Measurements from ENCODE around the gene TRMT61B. TPM values are rescaled to one million over a fixed set of nuclear protein-coding genes. Genes with fewer than 3 reads are reported as not detected.

Gene TRMT61B
- polyA plus RNA-seq, 3 donors, result 27.3 to 30.1 (median 27.7) TPM

DNA sequence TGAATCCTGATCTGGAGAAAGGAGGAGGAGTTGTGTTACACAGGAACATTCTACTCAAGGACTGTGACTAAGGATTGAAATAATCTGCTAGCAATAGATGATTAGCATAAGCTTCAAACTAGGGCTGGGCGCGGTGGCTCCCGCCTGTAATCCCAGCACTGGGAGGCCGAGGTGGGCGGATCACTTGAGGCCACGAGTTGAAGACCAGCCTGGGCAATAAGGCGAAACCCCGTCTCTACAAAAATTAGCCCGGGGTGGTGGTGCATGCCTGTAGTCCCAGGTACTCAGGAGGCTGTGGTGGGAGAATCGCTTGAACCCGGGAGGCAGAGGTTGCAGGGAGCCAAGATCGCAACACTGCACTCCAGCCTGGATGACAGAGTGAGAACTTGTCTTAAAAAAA, 1.5 kb downstream of the TRMT61B start:
- DNase-seq (ENCODE audit: low read depth in 3 of 3, low spot score in 2 of 3), result no peak

DNA sequence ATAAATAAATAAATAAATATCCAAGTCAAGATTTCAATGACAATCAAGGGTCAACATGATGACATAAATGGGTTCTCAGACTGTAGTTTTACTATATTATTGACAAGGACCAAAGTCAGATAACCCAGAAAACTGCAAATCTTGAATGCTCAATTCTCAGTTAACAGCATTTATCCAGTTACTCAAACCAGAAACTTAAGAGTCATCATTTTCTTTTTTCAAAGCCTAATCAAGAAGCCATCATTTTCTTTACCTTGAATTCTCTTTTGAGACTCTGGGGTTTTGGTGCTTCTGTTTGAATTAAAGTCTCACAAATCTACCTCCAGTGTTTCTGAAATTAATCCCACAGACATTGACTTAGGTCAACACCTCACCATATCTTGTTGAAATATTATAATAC, 14.1 kb downstream of the TRMT61B start:
- no peak for DNase-seq (ENCODE audit: low read depth in 3 of 3, low spot score in 2 of 3)

DNA sequence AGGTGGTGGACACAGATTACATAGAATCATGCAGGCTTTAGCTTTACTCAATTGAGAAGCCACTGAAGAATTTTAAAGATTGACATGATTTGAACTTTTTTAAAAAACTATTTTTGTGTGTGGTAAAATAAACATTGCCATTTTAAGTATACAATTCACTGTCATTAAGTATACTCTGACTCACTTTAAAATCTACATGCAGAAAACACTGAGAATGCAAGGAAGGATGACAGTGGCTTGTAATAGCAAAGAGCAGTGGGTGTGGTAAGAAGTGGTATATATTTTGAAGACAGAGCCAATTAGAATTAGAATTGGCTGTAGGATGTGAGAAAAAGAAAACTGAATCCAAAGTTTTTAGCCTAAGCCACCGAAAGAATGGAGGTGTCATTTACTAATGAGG, 14.9 kb downstream of the TRMT61B start:
- no peak for DNase-seq (ENCODE audit: low read depth in 3 of 3, low spot score in 2 of 3)

DNA sequence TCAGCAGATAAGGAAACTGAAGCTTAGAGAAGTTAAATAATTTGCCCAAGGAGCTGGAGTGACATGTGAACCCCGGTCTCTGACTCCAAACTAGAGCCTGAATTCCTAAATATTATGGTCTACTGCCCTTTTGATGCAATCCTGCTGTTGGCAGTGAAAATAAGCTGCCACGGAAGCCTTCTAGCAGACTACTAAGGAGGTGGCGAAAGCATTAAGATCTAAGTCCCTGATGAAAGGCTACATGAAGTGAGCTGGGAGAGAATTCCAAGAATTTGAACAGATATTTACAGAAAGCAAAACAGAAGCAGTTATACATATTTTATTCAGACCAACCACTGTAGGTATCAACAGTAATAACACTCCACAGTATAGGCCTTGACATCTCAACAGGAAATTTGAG, 28.1 kb downstream of the TRMT61B start:
- no peak for DNase-seq (ENCODE audit: low read depth in 3 of 3, low spot score in 2 of 3)

DNA sequence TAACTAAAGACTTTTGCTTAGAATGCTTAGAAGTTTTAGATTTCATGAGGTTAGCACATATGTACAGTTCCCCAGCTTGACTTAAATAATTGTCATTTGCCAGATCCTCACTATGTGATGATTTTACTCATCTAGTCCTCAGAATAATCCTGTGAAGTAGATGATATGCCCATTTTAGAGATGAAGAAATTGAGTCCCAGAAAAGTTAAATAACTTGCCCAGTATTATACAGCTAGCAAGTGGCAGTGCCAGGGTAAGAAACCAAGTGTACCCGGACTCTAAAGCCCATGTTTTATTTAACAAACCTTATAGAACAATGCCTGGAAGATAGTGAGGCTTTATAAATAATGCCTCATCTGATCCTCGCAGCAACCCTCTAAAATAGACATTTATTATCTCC, 31.1 kb downstream of the TRMT61B start:
- no peak for DNase-seq (ENCODE audit: low read depth in 3 of 3, low spot score in 2 of 3)

DNA sequence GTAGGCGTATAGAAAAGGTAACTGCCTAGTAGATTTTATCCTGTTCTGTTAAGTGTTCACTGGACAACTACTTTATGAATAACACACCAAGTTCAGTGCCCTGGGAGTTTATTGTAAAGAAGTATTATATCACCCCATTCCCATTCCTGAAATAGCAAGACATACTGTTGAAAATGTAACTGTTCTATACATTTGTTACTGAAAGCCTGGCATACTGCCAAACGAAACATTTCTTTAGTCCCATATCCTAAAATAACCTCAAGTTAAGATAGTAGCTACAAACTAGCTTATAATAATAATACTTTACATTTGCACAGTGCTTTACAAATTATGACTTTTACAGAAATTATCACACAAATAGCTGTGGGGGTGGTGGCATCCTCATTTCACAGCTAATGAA, 34.3 kb downstream of the TRMT61B start:
- no peak for DNase-seq (ENCODE audit: low read depth in 3 of 3, low spot score in 2 of 3)

DNA sequence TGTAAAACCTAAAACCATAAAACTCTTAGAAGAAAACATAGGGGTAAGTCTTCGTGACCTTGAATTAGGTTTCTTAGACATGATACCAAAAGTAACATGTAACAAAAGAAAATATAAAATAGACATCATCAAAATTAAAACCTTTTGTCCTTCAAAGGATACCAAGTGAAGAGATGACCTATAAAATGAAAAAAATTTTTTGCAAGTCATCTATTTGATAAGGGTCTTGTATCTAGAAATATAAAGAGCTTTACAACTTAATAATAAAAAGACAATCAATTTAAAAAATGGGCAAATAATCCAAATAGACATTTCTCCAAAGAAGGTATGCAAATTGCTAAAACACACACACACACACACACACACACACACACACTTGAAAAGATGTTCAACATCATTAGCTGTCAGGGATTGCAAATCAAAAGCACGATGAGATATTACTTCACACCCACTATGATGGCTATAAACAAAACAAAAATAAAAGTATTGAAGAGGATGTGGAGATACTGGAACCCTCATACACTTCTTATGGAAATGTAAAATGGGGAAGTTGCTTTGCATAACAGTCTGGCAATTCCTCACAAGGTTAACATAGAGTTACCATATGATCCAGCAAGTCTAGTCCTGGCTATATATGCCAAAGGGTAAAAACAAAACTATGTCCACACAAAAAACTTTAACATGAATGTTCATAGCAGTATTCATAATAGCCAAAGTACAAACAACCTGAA, 36.2 kb downstream of the TRMT61B start:
- DNase-seq (ENCODE audit: low read depth in 3 of 3, low spot score in 2 of 3), result no peak

DNA sequence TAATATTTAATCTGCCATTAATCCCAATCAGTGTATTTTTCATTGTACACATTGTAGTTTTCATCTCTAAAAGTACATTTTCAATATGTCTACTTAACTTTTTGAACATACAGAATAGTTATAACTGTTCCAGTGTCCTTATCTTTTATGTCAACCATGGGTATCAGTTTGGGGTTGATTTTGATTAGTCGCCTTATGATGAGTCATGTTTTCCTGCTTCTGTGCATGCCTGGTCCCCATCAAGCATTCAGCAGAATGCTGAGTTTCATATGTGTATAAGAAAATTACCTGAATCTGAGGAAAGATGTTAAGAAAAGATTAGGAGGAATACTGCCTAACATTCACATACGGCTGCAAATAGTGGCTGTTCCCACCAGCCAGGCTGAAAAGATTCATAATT, 41.7 kb downstream of the TRMT61B start:
- DNase-seq (ENCODE audit: low read depth in 3 of 3, low spot score in 2 of 3), result no peak

DNA sequence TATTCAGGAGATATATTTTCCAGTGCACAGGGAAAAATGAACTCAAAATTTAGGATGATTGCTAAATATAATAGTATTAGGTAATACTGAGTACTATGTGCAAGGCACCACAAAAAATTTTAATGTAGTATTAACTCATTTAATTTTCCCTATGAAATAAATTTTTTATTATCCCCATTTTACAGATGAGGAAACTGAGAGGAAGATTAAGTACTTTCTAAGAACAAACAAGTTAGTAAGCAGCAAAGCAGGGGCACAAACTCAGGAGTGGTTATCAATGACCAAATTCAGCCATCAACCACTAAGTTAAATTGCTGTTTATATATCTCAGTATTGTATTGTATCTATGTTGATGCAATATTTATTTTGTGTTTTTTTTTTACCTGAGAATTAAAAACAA, 45.2 kb downstream of the TRMT61B start:
- DNase-seq (ENCODE audit: low read depth in 3 of 3, low spot score in 2 of 3), result no peak

DNA sequence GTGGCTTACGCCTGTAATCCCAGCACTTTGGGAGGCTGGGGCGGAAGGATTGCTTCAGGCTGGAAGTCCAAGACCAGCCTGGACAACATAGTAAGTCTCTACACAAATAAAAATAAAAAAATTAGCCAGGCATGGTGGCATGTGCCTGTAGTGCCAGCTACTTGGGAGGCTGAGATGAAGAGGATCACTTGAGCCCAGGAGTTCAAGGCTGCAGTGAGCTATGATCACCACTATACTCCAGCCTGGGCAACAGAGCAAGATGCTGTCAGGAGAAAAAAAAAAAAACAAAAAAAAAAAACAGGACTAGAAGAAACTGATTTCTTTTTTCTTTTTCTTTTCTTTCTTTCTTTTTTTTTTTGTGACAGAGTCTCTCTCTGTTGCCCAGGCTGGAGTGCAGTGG, 45.9 kb downstream of the TRMT61B start:
- no peak for DNase-seq (ENCODE audit: low read depth in 3 of 3, low spot score in 2 of 3)

DNA sequence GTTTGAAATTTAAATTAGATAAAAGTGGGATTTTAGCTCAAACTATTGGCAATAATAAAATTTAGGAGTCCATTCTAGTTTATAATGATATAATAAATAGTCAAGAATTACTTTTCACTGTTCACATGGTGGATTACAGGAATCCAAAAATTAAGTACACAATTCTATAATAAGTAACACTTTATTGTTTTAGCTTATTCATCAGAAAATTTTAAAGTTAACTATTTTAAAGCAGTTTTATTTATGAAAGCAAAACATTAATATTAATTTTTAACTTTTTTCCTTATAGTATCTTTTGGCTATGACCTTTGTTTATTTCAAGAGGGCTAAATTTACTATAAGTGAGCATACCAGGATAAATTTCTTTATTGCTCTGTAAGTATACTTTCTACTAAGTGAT, 48.1 kb downstream of the TRMT61B start:
- DNase-seq (ENCODE audit: low read depth in 3 of 3, low spot score in 2 of 3), result no peak

DNA sequence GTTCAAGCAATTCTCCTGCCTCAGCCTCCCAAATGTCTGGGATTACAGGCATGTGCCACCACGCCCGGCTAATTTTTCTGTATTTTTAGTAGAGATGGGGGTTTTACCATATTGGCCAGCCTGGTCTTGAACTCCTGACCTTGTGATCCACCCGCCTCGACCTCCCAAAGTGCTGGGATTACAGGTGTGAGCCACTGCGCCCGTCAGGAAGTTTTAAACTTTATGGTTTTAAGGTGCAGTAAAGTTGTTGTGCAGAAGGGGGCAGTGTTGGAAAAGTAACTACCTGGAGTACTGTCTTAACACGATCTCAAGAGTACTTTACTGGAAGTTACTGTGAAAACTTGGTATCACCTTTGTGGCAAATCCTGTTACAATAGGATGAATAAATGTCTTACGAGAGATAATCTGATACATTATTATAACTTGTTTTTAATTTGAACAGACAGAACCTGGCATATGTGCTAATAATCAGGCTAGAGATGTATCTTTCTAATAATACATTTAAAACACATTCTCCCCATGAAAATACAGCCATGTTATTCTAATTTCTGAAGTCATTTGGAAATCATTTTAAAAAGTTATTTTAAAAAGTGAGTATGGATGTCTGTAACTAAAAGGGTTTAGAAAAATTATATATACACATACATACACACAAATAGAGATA, 48.7 kb downstream of the TRMT61B start:
- DNase-seq (ENCODE audit: low read depth in 3 of 3, low spot score in 2 of 3), result peak; percentile 38 to 43 (median 39)

DNA sequence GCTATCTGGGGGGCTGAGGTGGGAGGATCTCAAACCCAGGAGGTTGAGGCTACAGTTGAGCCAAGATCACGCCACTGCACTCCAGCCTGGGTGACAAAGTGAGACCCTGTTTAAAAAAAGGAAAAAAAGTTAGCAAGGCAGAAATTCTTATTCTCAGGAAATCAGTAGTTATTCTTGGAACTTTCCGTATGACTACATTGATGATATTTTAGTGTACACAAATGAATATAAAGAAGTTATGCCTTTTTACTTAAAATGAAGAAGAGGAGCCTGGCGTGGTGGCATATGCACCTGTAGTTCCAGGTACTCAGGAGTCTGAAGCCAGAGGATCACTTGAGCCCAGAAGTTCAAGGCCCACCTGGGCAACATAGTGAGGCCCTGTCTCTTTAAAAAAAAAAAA, 52.1 kb downstream of the TRMT61B start:
- no peak for DNase-seq (ENCODE audit: low read depth in 3 of 3, low spot score in 2 of 3)

DNA sequence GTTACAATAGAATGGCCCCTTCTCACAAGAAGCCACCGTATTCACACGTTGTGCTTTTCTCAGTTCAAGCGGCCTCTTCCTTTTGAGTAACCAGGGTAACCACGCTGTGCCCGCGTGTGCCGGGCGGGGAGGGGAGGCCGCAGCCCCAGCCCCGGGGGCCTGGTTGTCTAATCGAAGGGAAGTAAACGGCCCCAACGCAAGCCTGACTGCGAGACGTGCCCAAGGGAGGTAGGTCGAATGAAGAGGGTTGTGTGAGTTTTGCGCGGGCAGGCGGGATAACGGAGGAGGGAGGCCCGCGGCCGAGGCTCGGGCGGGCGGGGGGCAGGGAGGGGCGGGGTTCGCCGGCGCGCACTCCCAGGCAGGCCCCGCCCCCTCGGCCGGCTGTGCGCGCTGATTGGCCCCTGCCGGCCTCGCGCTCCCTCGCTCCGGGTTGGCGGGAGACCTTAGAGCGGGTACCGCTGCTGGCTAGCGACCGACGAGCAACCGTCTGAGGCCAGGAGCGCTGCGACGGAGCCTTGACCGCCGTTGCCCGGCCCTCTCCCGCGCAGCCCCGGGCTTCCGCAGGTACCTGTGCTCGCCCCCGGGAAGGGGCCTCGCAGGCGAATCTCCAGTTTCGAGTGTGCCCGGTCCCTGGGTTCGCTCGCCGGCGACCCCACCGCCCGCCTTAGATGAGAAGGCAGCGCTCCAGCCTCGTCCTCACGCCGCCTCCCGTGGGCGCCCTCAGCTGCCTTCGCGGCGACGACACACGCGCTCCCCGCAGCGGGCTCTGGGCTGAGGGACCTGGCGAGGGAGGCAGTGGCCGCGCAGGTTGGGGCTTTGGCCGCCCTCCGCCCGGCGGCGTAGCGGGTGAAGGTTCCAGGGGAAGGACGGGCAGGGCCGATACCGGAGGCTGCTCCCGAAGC, 59.5 kb downstream of the TRMT61B start, which contains the start of gene SPDYA:
TSS of gene SPDYA (plus strand) at position 451 of the 902 bp plus-strand sequence. CDS start 5,181 bp downstream, outside the sequence.
- peak; percentile 8 to 36 (median 35) for DNase-seq (ENCODE audit: low read depth in 3 of 3, low spot score in 2 of 3)

DNA sequence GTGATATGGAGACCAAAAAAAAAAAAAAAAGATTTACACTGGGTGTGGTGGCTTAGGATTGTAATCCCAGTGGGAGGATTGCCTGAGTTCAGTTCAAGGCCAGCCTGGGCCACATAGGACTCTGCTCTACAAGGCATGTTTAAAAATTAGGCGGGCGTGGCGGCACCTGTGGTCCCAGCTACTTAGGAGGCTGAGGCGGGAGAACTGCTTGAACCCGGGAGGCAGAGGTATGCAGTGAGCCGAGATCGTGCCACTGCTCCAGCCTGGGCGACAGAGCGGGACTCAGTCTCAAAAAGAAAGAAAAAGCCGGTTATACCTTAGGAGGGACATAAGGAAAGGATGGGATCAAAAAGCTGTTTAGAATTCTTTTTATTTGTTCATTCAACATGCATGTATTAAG, 60.2 kb downstream of the TRMT61B start:
- DNase-seq (ENCODE audit: low read depth in 3 of 3, low spot score in 2 of 3), result no peak

DNA sequence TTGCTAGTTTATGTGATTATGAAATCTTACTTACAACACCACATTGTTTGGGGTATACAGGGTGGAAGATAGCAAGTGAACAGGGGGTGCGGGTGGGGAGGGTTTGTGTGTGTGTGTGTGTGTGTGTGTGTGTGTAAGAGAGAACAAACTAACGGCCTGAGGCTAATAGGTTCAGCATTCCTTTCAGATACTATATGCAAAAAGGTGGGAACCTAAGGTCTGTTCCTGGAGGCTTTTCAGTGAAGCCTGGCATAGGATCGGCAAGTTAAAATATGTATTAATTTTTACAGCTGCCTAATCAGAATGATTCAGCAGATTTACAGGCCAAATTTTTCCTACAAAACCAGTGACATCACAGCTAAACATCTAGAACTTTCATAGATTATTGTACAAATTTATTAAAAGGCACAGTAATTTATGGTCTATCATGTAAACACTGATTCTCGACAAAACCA, 67.1 kb downstream of the TRMT61B start:
- no peak for DNase-seq (ENCODE audit: low read depth in 3 of 3, low spot score in 2 of 3)

DNA sequence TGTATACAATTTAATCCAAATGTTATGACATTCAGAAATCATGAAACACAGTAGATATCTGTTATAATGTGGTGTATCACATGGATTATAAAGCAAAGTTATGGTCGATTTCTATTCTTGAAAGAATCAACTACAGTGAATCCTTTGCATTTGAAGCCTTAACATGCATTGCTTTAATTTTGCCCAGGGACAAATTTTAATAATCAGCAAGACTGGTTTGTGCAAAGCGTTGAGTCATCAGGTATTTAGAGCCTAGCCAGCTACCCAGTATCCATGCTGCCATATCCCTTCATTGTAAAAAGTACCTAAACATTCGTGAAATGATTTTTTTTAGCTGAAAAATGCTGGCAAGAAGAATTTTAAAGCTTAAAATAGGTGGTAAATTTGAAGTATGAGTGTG, 68.4 kb downstream of the TRMT61B start:
- DNase-seq (ENCODE audit: low read depth in 3 of 3, low spot score in 2 of 3), result no peak
